HEK293 (cell line): Measurements from ENCODE around the gene DNASE1L3.
A peak's percentile ranks its signal among the peaks of the same experiment; 100 is the strongest.

Source experiments
- GFI1B ChIP-seq: fragments of 450-650 bp; formaldehyde crosslinking; IDR thresholded peaks from 2 replicates; pipeline ENCODE4 v1.5.1; 2016; ENCODE audit warnings: missing biosample characterization, missing genetic modification characterization
- KLF10 ChIP-seq: fragments of 450-650 bp; IDR thresholded peaks from 2 replicates; pipeline ENCODE4 v1.5.1; 2018; ENCODE audit warnings: missing biosample characterization, mild to moderate bottlenecking, missing genetic modification characterization
- OVOL3 ChIP-seq: fragments of 450-650 bp; formaldehyde crosslinking; IDR thresholded peaks from 2 replicates; pipeline ENCODE4 v1.5.1; 2016; ENCODE audit warnings: missing biosample characterization, missing genetic modification characterization
- REPIN1 ChIP-seq: fragments of 450-650 bp; formaldehyde crosslinking; IDR thresholded peaks from 2 replicates; pipeline ENCODE4 v1.5.1; 2017; ENCODE audit warnings: missing biosample characterization, missing genetic modification characterization, low read depth
- SP2 ChIP-seq: fragments of 450-650 bp; formaldehyde crosslinking; IDR thresholded peaks from 2 replicates; pipeline ENCODE4 v1.5.1; 2016; ENCODE audit warnings: missing biosample characterization, missing genetic modification characterization
- SP7 ChIP-seq: fragments of 450-650 bp; formaldehyde crosslinking; IDR thresholded peaks from 2 replicates; pipeline ENCODE4 v1.5.1; 2016; ENCODE audit warnings: missing biosample characterization, missing genetic modification characterization
- TCF7L2 ChIP-seq: IDR thresholded peaks from 2 replicates; pipeline ENCODE4 v1.6.1; 2011; ENCODE audit warnings: low read depth, mild to moderate bottlenecking, inconsistent platforms, low read length, moderate library complexity, borderline replicate concordance
- ZBTB1 ChIP-seq: fragments of 450-650 bp; formaldehyde crosslinking; IDR thresholded peaks from 2 replicates; pipeline ENCODE4 v1.5.1; 2016; ENCODE audit warnings: missing biosample characterization, missing genetic modification characterization
- ZBTB21 ChIP-seq: fragments of 450-650 bp; formaldehyde crosslinking; IDR thresholded peaks from 2 replicates; pipeline ENCODE4 v1.5.1; 2017; ENCODE audit warnings: missing biosample characterization, missing genetic modification characterization
- ZFP3 ChIP-seq: fragments of 450-650 bp; formaldehyde crosslinking; IDR thresholded peaks from 2 replicates; pipeline ENCODE4 v1.5.1; 2016; ENCODE audit warnings: low read depth, missing biosample characterization, missing genetic modification characterization
- ZNF10 ChIP-seq: fragments of 450-650 bp; formaldehyde crosslinking; IDR thresholded peaks from 2 replicates; pipeline ENCODE4 v1.5.1; 2017; ENCODE audit warnings: missing biosample characterization, missing genetic modification characterization
- ZNF112 ChIP-seq: fragments of 450-650 bp; formaldehyde crosslinking; IDR thresholded peaks from 2 replicates; pipeline ENCODE4 v1.5.0; 2017; ENCODE audit warnings: missing biosample characterization, missing genetic modification characterization
- ZNF114 ChIP-seq: fragments of 450-650 bp; formaldehyde crosslinking; IDR thresholded peaks from 2 replicates; pipeline ENCODE4 v1.5.0; 2017; ENCODE audit warnings: missing biosample characterization, missing genetic modification characterization
- ZNF121 ChIP-seq: fragments of 450-650 bp; formaldehyde crosslinking; IDR thresholded peaks from 2 replicates; pipeline ENCODE4 v1.5.1; 2016; ENCODE audit warnings: missing biosample characterization, missing genetic modification characterization
- ZNF140 ChIP-seq: fragments of 450-650 bp; formaldehyde crosslinking; IDR thresholded peaks from 2 replicates; pipeline ENCODE4 v1.5.1; 2016; ENCODE audit warnings: missing biosample characterization, missing genetic modification characterization
- ZNF19 ChIP-seq: fragments of 450-650 bp; formaldehyde crosslinking; IDR thresholded peaks from 2 replicates; pipeline ENCODE4; 2016; ENCODE audit warnings: missing biosample characterization, missing genetic modification characterization, low read depth
- ZNF2 ChIP-seq: fragments of 450-650 bp; formaldehyde crosslinking; IDR thresholded peaks from 2 replicates; pipeline ENCODE4 v1.5.1; 2016; ENCODE audit warnings: missing biosample characterization, missing genetic modification characterization
- ZNF248 ChIP-seq: fragments of 450-650 bp; formaldehyde crosslinking; IDR thresholded peaks from 2 replicates; pipeline ENCODE4 v1.5.1; 2017; ENCODE audit warnings: missing biosample characterization, missing genetic modification characterization
- ZNF335 ChIP-seq: fragments of 450-650 bp; formaldehyde crosslinking; conservative IDR thresholded peaks from 2 replicates; pipeline ENCODE4 v1.5.1; 2016; ENCODE audit warnings: missing biosample characterization, missing genetic modification characterization
- ZNF354C ChIP-seq: fragments of 450-650 bp; formaldehyde crosslinking; IDR thresholded peaks from 2 replicates; pipeline ENCODE4 v1.5.1; 2016; ENCODE audit warnings: missing biosample characterization, missing genetic modification characterization, low read depth, borderline replicate concordance
- ZNF394 ChIP-seq: fragments of 450-650 bp; formaldehyde crosslinking; IDR thresholded peaks from 2 replicates; pipeline ENCODE4 v1.5.1; 2016; ENCODE audit warnings: missing biosample characterization, missing genetic modification characterization, mild to moderate bottlenecking, moderate library complexity, borderline replicate concordance
- ZNF571 ChIP-seq: fragments of 450-650 bp; formaldehyde crosslinking; IDR thresholded peaks from 2 replicates; pipeline ENCODE4 v1.5.0; 2017; ENCODE audit warnings: missing biosample characterization, missing genetic modification characterization
- ZNF585B ChIP-seq: fragments of 450-650 bp; formaldehyde crosslinking; IDR thresholded peaks from 2 replicates; pipeline ENCODE4 v1.5.1; 2016; ENCODE audit warnings: missing biosample characterization, missing genetic modification characterization
- ZNF600 ChIP-seq: fragments of 450-650 bp; formaldehyde crosslinking; IDR thresholded peaks from 2 replicates; pipeline ENCODE4 v1.5.1; 2016; ENCODE audit warnings: missing biosample characterization, missing genetic modification characterization
- ZNF677 ChIP-seq: fragments of 450-650 bp; IDR thresholded peaks from 2 replicates; pipeline ENCODE4 v1.5.0; 2018; ENCODE audit warnings: missing biosample characterization, mild to moderate bottlenecking, missing genetic modification characterization, moderate library complexity
- ZNF76 ChIP-seq: fragments of 450-650 bp; formaldehyde crosslinking; IDR thresholded peaks from 2 replicates; pipeline ENCODE4; 2016; ENCODE audit warnings: low read depth, missing biosample characterization, missing genetic modification characterization, borderline replicate concordance
- ZNF792 ChIP-seq: fragments of 450-650 bp; formaldehyde crosslinking; IDR thresholded peaks from 2 replicates; pipeline ENCODE4 v1.5.1; 2016; ENCODE audit warnings: missing biosample characterization, missing genetic modification characterization
- ZNF837 ChIP-seq: fragments of 450-650 bp; formaldehyde crosslinking; IDR thresholded peaks from 2 replicates; pipeline ENCODE4 v1.5.1; 2016; ENCODE audit warnings: missing biosample characterization, missing genetic modification characterization
- ZSCAN16 ChIP-seq: fragments of 450-650 bp; formaldehyde crosslinking; IDR thresholded peaks from 2 replicates; pipeline ENCODE4 v1.5.1; 2016; ENCODE audit warnings: missing biosample characterization, missing genetic modification characterization
- ZXDB ChIP-seq: fragments of 450-650 bp; formaldehyde crosslinking; IDR thresholded peaks from 2 replicates; pipeline ENCODE4 v1.5.1; 2016; ENCODE audit warnings: missing biosample characterization, missing genetic modification characterization
- TF ChIP-seq, protein P1 (sequence below): fragments of 450-650 bp; formaldehyde crosslinking; IDR thresholded peaks from 2 replicates; pipeline ENCODE4 v1.5.1; 2017; ENCODE audit warnings: missing biosample characterization, mild to moderate bottlenecking, missing genetic modification characterization, moderate library complexity
- TF ChIP-seq, protein P2 (sequence below): fragments of 450-650 bp; formaldehyde crosslinking; IDR thresholded peaks from 2 replicates; pipeline ENCODE4 v1.5.1; 2016; ENCODE audit warnings: missing biosample characterization, missing genetic modification characterization
- TF ChIP-seq, protein P3 (sequence below): fragments of 450-650 bp; formaldehyde crosslinking; IDR thresholded peaks from 2 replicates; pipeline ENCODE4 v1.5.1; 2016; ENCODE audit warnings: missing biosample characterization, missing genetic modification characterization
- TF ChIP-seq, protein P4 (sequence below): sonication (generic); formaldehyde crosslinking; IDR thresholded peaks from 2 replicates; pipeline ENCODE4 v1.8.1; 2022; ENCODE audit warnings: mild to moderate bottlenecking, moderate library complexity, missing genetic modification reagents
- TF ChIP-seq, protein P5 (sequence below): fragments of 450-650 bp; formaldehyde crosslinking; IDR thresholded peaks from 2 replicates; pipeline ENCODE4 v1.5.1; 2016; ENCODE audit warnings: missing biosample characterization, missing genetic modification characterization
- TF ChIP-seq, protein P6 (sequence below): fragments of 450-650 bp; IDR thresholded peaks from 2 replicates; pipeline ENCODE4 v1.5.1; 2018; ENCODE audit warnings: missing biosample characterization, missing genetic modification characterization

Gene DNASE1L3

DNA sequence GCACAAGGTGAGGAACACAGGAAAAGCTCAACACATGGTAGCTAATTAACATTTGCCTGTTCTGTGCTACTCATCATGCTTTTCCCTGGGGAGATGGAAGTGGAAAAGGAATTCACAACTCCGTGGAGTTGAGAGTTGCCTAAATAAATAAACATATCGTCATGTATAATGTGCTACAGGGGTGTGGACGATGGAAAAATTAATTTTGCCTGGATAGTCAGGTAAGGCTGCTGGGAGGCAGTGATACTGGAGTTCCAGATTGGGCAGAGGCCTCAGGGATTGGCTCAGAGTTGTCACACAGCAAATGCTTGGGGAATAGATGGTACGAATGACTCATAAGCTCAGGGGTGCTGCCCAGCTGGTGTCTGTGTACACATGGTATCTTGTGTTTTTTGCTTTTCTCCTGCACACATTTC is 23.8 kb upstream of the DNASE1L3 start (continued):
- TF ChIP-seq, protein P1, sequence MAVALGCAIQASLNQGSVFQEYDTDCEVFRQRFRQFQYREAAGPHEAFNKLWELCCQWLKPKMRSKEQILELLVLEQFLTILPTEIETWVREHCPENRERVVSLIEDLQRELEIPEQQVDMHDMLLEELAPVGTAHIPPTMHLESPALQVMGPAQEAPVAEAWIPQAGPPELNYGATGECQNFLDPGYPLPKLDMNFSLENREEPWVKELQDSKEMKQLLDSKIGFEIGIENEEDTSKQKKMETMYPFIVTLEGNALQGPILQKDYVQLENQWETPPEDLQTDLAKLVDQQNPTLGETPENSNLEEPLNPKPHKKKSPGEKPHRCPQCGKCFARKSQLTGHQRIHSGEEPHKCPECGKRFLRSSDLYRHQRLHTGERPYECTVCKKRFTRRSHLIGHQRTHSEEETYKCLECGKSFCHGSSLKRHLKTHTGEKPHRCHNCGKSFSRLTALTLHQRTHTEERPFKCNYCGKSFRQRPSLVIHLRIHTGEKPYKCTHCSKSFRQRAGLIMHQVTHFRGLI (tag by site-specific recombination) = no peak
- no peak for TF ChIP-seq ZNF19 (tag by site-specific recombination)
- TF ChIP-seq ZNF335 (tag by site-specific recombination) = peak; percentile 46
- TF ChIP-seq ZXDB (tag by site-specific recombination) = no peak
- TF ChIP-seq TCF7L2 = no peak
- TF ChIP-seq, protein P2, sequence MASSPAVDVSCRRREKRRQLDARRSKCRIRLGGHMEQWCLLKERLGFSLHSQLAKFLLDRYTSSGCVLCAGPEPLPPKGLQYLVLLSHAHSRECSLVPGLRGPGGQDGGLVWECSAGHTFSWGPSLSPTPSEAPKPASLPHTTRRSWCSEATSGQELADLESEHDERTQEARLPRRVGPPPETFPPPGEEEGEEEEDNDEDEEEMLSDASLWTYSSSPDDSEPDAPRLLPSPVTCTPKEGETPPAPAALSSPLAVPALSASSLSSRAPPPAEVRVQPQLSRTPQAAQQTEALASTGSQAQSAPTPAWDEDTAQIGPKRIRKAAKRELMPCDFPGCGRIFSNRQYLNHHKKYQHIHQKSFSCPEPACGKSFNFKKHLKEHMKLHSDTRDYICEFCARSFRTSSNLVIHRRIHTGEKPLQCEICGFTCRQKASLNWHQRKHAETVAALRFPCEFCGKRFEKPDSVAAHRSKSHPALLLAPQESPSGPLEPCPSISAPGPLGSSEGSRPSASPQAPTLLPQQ (tag by site-specific recombination) = no peak
- TF ChIP-seq, protein P3, sequence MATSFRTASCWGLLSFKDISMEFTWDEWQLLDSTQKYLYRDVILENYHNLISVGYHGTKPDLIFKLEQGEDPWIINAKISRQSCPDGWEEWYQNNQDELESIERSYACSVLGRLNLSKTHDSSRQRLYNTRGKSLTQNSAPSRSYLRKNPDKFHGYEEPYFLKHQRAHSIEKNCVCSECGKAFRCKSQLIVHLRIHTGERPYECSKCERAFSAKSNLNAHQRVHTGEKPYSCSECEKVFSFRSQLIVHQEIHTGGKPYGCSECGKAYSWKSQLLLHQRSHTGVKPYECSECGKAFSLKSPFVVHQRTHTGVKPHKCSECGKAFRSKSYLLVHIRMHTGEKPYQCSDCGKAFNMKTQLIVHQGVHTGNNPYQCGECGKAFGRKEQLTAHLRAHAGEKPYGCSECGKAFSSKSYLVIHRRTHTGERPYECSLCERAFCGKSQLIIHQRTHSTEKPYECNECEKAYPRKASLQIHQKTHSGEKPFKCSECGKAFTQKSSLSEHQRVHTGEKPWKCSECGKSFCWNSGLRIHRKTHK = peak; percentile 63; the same call in 1 of the 2 replicates
- no peak for TF ChIP-seq OVOL3 (tag by site-specific recombination)
- no peak for TF ChIP-seq REPIN1
- TF ChIP-seq ZNF121 (tag by site-specific recombination) = no peak
- TF ChIP-seq KLF10 (tag by site-specific recombination) = no peak
- no peak for TF ChIP-seq ZNF112 (tag by site-specific recombination)
- peak; percentile 68 for TF ChIP-seq SP7 (tag by site-specific recombination)
- no peak for TF ChIP-seq ZNF792 (tag by site-specific recombination)
- no peak for TF ChIP-seq ZFP3 (tag by site-specific recombination)
- TF ChIP-seq ZNF248 (tag by site-specific recombination) = no peak
- TF ChIP-seq ZNF114 (tag by site-specific recombination) = no peak
- TF ChIP-seq, protein P4, sequence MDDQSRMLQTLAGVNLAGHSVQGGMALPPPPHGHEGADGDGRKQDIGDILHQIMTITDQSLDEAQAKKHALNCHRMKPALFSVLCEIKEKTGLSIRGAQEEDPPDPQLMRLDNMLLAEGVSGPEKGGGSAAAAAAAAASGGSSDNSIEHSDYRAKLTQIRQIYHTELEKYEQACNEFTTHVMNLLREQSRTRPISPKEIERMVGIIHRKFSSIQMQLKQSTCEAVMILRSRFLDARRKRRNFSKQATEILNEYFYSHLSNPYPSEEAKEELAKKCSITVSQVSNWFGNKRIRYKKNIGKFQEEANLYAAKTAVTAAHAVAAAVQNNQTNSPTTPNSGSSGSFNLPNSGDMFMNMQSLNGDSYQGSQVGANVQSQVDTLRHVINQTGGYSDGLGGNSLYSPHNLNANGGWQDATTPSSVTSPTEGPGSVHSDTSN (CRISPR knock-in tag) = no peak
- no peak for TF ChIP-seq ZNF140 (tag by site-specific recombination)
- TF ChIP-seq ZNF677 = no peak
- no peak for TF ChIP-seq ZNF76
- no peak for TF ChIP-seq ZNF585B
- TF ChIP-seq ZBTB21 = no peak
- no peak for TF ChIP-seq ZNF10
- TF ChIP-seq, protein P5, sequence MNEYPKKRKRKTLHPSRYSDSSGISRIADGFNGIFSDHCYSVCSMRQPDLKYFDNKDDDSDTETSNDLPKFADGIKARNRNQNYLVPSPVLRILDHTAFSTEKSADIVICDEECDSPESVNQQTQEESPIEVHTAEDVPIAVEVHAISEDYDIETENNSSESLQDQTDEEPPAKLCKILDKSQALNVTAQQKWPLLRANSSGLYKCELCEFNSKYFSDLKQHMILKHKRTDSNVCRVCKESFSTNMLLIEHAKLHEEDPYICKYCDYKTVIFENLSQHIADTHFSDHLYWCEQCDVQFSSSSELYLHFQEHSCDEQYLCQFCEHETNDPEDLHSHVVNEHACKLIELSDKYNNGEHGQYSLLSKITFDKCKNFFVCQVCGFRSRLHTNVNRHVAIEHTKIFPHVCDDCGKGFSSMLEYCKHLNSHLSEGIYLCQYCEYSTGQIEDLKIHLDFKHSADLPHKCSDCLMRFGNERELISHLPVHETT (tag by site-specific recombination) = no peak
- no peak for TF ChIP-seq ZNF2 (tag by site-specific recombination)
- no peak for TF ChIP-seq ZNF354C
- TF ChIP-seq ZBTB1 (tag by site-specific recombination) = no peak
- no peak for TF ChIP-seq ZNF837
- TF ChIP-seq GFI1B (tag by site-specific recombination) = no peak
- TF ChIP-seq, protein P6, sequence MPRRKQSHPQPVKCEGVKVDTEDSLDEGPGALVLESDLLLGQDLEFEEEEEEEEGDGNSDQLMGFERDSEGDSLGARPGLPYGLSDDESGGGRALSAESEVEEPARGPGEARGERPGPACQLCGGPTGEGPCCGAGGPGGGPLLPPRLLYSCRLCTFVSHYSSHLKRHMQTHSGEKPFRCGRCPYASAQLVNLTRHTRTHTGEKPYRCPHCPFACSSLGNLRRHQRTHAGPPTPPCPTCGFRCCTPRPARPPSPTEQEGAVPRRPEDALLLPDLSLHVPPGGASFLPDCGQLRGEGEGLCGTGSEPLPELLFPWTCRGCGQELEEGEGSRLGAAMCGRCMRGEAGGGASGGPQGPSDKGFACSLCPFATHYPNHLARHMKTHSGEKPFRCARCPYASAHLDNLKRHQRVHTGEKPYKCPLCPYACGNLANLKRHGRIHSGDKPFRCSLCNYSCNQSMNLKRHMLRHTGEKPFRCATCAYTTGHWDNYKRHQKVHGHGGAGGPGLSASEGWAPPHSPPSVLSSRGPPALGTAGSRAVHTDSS = no peak
- TF ChIP-seq SP2 = peak; percentile 32
- TF ChIP-seq ZSCAN16 (tag by site-specific recombination) = no peak
- peak; percentile 34; the same call in 1 of the 2 replicates for TF ChIP-seq ZNF600
- no peak for TF ChIP-seq ZNF571
- no peak for TF ChIP-seq ZNF394
